HCT116 (cell line): Measurements from ENCODE around the gene WWOX.

ENCODE experiments used
- EGR1 ChIP-seq: IDR thresholded peaks from 2 replicates; pipeline ENCODE4 v1.6.1; 2012; ENCODE audit warnings: low read depth
- POLR2A ChIP-seq: IDR thresholded peaks from 2 replicates; pipeline ENCODE4 v1.7.0; 2011; ENCODE audit warnings: borderline replicate concordance; ENCODE audit not compliant: insufficient read depth, insufficient read length; ENCODE audit errors: extremely low read depth
- POLR2AphosphoS5 ChIP-seq: IDR thresholded peaks from 2 replicates; pipeline ENCODE4 v1.6.1; 2011; ENCODE audit warnings: mild to moderate bottlenecking, low read depth, low read length, moderate library complexity
- RAD21 ChIP-seq: IDR thresholded peaks from 2 replicates; pipeline ENCODE4 v1.6.1; 2012; ENCODE audit warnings: low read depth, mild to moderate bottlenecking
- SP1 ChIP-seq: IDR thresholded peaks from 2 replicates; pipeline ENCODE4 v1.6.1; 2012; ENCODE audit warnings: low read depth
- TF ChIP-seq, protein P1 (sequence below): IDR thresholded peaks from 2 replicates; pipeline ENCODE4 v1.6.1; 2012; ENCODE audit warnings: low read depth
- TF ChIP-seq, protein P2 (sequence below), 3 experiments: fragments of 200-600 bp in 1 of 3; sonication (generic) in 1 of 3; IDR thresholded peaks in 2 of 3; conservative IDR thresholded peaks in 1 of 3; 2 replicates each; pipeline ENCODE4 v1.5.1; 2012 to 2017; ENCODE audit warnings: low read depth in 2 of 3, low read length in 2 of 3, antibody characterized with exemption in 1 of 3, borderline replicate concordance in 1 of 3, control low read depth in 1 of 3, mild to moderate bottlenecking in 1 of 3, mixed read lengths in 1 of 3, mixed run types in 1 of 3, moderate library complexity in 1 of 3; ENCODE audit not compliant: insufficient read depth in 1 of 3
- TF ChIP-seq, protein P3 (sequence below): IDR thresholded peaks from 2 replicates; pipeline ENCODE4 v1.6.1; 2012

DNA sequence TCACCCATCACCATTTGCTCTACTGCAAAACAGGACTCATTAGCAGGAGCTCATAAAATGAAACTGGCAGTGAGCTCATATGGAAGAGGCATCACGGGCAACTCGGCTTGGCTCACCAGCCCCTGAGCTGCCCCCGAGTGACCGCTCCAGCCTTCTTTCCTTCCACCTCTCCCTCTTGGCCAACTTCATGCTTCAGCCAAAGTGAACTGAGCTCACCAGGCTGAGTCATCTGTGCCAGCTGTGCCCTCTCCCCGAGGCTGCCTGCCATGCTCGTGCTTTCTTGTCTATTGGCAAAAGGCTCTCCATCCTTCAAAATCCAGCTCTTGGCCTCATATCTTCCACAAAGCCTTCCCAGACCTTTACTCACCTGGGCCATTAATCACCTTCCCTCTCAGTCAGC lies 391.4 kb downstream of the WWOX start:
- no peak for TF ChIP-seq POLR2A
- TF ChIP-seq SP1, result no peak
- TF ChIP-seq, protein P1, sequence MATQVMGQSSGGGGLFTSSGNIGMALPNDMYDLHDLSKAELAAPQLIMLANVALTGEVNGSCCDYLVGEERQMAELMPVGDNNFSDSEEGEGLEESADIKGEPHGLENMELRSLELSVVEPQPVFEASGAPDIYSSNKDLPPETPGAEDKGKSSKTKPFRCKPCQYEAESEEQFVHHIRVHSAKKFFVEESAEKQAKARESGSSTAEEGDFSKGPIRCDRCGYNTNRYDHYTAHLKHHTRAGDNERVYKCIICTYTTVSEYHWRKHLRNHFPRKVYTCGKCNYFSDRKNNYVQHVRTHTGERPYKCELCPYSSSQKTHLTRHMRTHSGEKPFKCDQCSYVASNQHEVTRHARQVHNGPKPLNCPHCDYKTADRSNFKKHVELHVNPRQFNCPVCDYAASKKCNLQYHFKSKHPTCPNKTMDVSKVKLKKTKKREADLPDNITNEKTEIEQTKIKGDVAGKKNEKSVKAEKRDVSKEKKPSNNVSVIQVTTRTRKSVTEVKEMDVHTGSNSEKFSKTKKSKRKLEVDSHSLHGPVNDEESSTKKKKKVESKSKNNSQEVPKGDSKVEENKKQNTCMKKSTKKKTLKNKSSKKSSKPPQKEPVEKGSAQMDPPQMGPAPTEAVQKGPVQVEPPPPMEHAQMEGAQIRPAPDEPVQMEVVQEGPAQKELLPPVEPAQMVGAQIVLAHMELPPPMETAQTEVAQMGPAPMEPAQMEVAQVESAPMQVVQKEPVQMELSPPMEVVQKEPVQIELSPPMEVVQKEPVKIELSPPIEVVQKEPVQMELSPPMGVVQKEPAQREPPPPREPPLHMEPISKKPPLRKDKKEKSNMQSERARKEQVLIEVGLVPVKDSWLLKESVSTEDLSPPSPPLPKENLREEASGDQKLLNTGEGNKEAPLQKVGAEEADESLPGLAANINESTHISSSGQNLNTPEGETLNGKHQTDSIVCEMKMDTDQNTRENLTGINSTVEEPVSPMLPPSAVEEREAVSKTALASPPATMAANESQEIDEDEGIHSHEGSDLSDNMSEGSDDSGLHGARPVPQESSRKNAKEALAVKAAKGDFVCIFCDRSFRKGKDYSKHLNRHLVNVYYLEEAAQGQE, result no peak
- TF ChIP-seq, protein P2, sequence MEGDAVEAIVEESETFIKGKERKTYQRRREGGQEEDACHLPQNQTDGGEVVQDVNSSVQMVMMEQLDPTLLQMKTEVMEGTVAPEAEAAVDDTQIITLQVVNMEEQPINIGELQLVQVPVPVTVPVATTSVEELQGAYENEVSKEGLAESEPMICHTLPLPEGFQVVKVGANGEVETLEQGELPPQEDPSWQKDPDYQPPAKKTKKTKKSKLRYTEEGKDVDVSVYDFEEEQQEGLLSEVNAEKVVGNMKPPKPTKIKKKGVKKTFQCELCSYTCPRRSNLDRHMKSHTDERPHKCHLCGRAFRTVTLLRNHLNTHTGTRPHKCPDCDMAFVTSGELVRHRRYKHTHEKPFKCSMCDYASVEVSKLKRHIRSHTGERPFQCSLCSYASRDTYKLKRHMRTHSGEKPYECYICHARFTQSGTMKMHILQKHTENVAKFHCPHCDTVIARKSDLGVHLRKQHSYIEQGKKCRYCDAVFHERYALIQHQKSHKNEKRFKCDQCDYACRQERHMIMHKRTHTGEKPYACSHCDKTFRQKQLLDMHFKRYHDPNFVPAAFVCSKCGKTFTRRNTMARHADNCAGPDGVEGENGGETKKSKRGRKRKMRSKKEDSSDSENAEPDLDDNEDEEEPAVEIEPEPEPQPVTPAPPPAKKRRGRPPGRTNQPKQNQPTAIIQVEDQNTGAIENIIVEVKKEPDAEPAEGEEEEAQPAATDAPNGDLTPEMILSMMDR (IDR thresholded peaks at IDR 0.05 in 2 of 3, conservative IDR thresholded peaks at IDR 0.05 in 1 of 3; ENCODE audit: borderline replicate concordance in 1 of 3, insufficient read depth in 1 of 3, low read depth in 2 of 3, low read length in 2 of 3), result no peak
- TF ChIP-seq POLR2AphosphoS5, result no peak
- no peak for TF ChIP-seq RAD21
- TF ChIP-seq EGR1, result no peak
- TF ChIP-seq, protein P3, sequence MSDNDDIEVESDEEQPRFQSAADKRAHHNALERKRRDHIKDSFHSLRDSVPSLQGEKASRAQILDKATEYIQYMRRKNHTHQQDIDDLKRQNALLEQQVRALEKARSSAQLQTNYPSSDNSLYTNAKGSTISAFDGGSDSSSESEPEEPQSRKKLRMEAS, result no peak
